ENCODE data around the gene CBL.

- TF ChIP-seq CTCF (conservative IDR thresholded peaks at IDR 0.05; ENCODE audit: low read length), result no peak
- TF ChIP-seq EZH2phosphoT487 (IDR thresholded peaks at IDR 0.05; ENCODE audit: borderline replicate concordance), result no peak
Observed at GRCh38 chr11:119329320-119329719, 123.2 kb downstream of the CBL start.
